Spleen (tissue), 11 donors: Measurements from ENCODE around the gene UBE2L3. TPM values are rescaled to one million over a fixed set of nuclear protein-coding genes. Genes with fewer than 3 reads are reported as not detected.
A peak's percentile ranks its signal among the peaks of the same experiment; 100 is the strongest.

Experiments
- DNase-seq: peaks from one replicate; pipeline ENCODE4 v3.0.0-alpha.2; 2020
- H3K27ac ChIP-seq, 8 donors: fragments of 200-600 bp; sonication (generic) in 7 of 8; 1 replicate in 4 of 8; 2 replicates in 4 of 8; pipeline versions ENCODE4 v1.5.0 to v1.8.0; 2016 to 2021; ENCODE audit warnings: inconsistent platforms in 4 of 8, mild to moderate bottlenecking in 4 of 8, moderate library complexity in 1 of 8
- H3K27me3 ChIP-seq, 7 donors: fragments of 200-600 bp; sonication (generic) in 6 of 7; replicated peaks in 1 of 7; 1 replicate in 4 of 7; 2 replicates in 3 of 7; pipeline versions ENCODE4 v1.5.0 to v1.8.0; 2016 to 2021; ENCODE audit warnings: inconsistent platforms in 3 of 7, mild to moderate bottlenecking in 1 of 7
- H3K36me3 ChIP-seq, 6 donors: fragments of 200-600 bp; sonication (generic) in 5 of 6; 1 replicate in 4 of 6; 2 replicates in 2 of 6; pipeline versions ENCODE4 v1.5.0 to v1.8.0; 2016 to 2021; ENCODE audit warnings: inconsistent platforms in 2 of 6
- H3K4me1 ChIP-seq, 6 donors: fragments of 200-600 bp; sonication (generic) in 5 of 6; 1 replicate in 3 of 6; 2 replicates in 3 of 6; pipeline versions ENCODE4 v1.5.0 to v1.8.0; 2016 to 2021; ENCODE audit warnings: inconsistent platforms in 3 of 6
- H3K4me3 ChIP-seq, 8 donors: fragments of 200-600 bp; sonication (generic) in 7 of 8; 1 replicate in 4 of 8; 2 replicates in 4 of 8; pipeline versions ENCODE4 v1.5.0 to v1.8.0; 2016 to 2021; ENCODE audit warnings: inconsistent platforms in 4 of 8, mild to moderate bottlenecking in 4 of 8, moderate library complexity in 2 of 8
- H3K9me3 ChIP-seq, 8 donors: fragments of 200-600 bp; sonication (generic) in 7 of 8; 1 replicate in 4 of 8; 2 replicates in 4 of 8; pipeline versions ENCODE4 v1.5.0 to v1.8.0; 2016 to 2021; ENCODE audit warnings: inconsistent platforms in 4 of 8
- POLR2A ChIP-seq, 3 donors: fragments of 450-650 bp; IDR thresholded peaks; one replicate each; pipeline ENCODE4 v1.5.1; 2017; ENCODE audit warnings: antibody characterized with exemption in 3 of 3, mild to moderate bottlenecking in 1 of 3
- POLR2AphosphoS5 ChIP-seq, 3 donors: sonication (generic); formaldehyde crosslinking; IDR thresholded peaks; one replicate each; pipeline ENCODE4 v1.5.1; 2017; ENCODE audit warnings: antibody characterized with exemption in 3 of 3
- WGBS, 5 donors: extraction: QIAGEN DNeasy Blood & Tissue Kit in 3 of 5; methylation state at CpG; one replicate each; pipeline versions ENCODE4 v1.1.5 to v1.1.7; 2013 to 2018; 5-methylcytosine and 5-hydroxymethylcytosine counted together
- intact Hi-C: fragments of 100-400 bp; cut with DNase I; formaldehyde crosslinking; loops from one replicate; pipeline ENCODE4 v1.15.0; 2023; ENCODE audit warnings: low total_unique reads
- polyA plus RNA-seq, 3 donors: library from polyadenylated mRNA; stranded (reverse); fragments of 200-250 nt; gene quantifications; one replicate each; pipeline ENCODE4 v1.2.1, GENCODE V29; 2013
- total RNA-seq, 7 donors: library from RNA; depleted of rRNA in 3 of 7; stranded (reverse); fragments of >200 nt in 3 of 7; fragmentation: NEBNext Ultra II Directional in 4 of 7; extraction: Animal tissue kit (Norgen Biotek cat#: 25700) in 4 of 7; gene quantifications; one replicate each; pipeline versions ENCODE4 v1.1.0 to v1.2.1, GENCODE V29; 2016 to 2021
- TF ChIP-seq, protein P1 (sequence below), 11 experiments: fragments of 200-600 bp in 7 of 11; fragments of 450-650 bp in 4 of 11; sonication (generic) in 4 of 11; IDR thresholded peaks in 8 of 11; conservative IDR thresholded peaks in 3 of 11; 1 replicate in 7 of 11; 2 replicates in 4 of 11; pipeline versions ENCODE4 v1.4.0 to v1.8.0; 2016 to 2021; ENCODE audit warnings: antibody characterized with exemption in 11 of 11, inconsistent platforms in 4 of 11, mild to moderate bottlenecking in 1 of 11
- donor health status: healthy with polysubstance abuse.
- donor health status: DM: no; HTN: no; CAD: no; lungs with moderate emphysema.
- donor health status: DM: no; HTN: no; CAD: no.
- donor health status: Bipolar disorder and iron deficiency.
- donor health status: healthy.
- donor health status: DM: no; HTN: no; CAD: no.
- donor health status: DM: yes; HTN: yes; CAD: no.

Gene UBE2L3
- total and polyA plus RNA-seq, 10 donors: 36.2 to 69.3 (median 45.2) TPM

DNA sequence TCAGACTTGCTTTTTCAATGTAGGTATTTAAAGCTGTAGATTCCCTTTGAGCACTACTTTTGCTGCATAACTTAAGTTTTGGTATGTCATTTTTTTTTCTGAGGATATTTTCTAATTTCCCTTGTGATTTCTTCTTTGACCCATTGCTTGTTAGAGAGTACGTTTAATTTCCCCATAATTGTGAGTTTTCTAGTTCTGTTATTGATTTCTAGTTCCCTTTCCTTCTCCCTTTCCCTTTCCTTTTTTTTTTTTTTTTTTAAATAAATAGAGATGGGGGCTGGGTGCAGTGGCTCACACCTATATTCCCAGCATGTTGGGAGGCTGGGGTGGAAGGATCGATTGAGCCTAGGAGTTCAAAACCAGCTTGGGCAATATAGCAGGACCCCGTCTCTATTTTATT is 30.8 kb downstream of the UBE2L3 start:
- DNase-seq: no peak
- intact Hi-C loops: no loop called here
- peaks cover 0 to 74% (median 34%) of the 10 kb centered on the region in 6 donors for H3K36me3 ChIP-seq
- no peaks in the 10 kb centered on the region for H3K9me3 ChIP-seq
- WGBS, 5 donors: 73 to 94% (median 86%) methylated on average over 3 of the region's 3 CpGs
- no peak overlapping the region for H3K4me3 ChIP-seq
- TF ChIP-seq POLR2AphosphoS5 (IDR thresholded peaks at IDR 0.05): no peak
- TF ChIP-seq, protein P1, sequence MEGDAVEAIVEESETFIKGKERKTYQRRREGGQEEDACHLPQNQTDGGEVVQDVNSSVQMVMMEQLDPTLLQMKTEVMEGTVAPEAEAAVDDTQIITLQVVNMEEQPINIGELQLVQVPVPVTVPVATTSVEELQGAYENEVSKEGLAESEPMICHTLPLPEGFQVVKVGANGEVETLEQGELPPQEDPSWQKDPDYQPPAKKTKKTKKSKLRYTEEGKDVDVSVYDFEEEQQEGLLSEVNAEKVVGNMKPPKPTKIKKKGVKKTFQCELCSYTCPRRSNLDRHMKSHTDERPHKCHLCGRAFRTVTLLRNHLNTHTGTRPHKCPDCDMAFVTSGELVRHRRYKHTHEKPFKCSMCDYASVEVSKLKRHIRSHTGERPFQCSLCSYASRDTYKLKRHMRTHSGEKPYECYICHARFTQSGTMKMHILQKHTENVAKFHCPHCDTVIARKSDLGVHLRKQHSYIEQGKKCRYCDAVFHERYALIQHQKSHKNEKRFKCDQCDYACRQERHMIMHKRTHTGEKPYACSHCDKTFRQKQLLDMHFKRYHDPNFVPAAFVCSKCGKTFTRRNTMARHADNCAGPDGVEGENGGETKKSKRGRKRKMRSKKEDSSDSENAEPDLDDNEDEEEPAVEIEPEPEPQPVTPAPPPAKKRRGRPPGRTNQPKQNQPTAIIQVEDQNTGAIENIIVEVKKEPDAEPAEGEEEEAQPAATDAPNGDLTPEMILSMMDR (IDR thresholded peaks at IDR 0.05 in 8 of 11, conservative IDR thresholded peaks at IDR 0.05 in 3 of 11): no peak
- no peak for TF ChIP-seq POLR2A (IDR thresholded peaks at IDR 0.05)
- H3K27ac ChIP-seq: no peak overlapping the region
- peaks cover 5 to 93% (median 33%) of the 10 kb centered on the region in 6 donors for H3K4me1 ChIP-seq
- H3K27me3 ChIP-seq: no peaks in the 10 kb centered on the region

DNA sequence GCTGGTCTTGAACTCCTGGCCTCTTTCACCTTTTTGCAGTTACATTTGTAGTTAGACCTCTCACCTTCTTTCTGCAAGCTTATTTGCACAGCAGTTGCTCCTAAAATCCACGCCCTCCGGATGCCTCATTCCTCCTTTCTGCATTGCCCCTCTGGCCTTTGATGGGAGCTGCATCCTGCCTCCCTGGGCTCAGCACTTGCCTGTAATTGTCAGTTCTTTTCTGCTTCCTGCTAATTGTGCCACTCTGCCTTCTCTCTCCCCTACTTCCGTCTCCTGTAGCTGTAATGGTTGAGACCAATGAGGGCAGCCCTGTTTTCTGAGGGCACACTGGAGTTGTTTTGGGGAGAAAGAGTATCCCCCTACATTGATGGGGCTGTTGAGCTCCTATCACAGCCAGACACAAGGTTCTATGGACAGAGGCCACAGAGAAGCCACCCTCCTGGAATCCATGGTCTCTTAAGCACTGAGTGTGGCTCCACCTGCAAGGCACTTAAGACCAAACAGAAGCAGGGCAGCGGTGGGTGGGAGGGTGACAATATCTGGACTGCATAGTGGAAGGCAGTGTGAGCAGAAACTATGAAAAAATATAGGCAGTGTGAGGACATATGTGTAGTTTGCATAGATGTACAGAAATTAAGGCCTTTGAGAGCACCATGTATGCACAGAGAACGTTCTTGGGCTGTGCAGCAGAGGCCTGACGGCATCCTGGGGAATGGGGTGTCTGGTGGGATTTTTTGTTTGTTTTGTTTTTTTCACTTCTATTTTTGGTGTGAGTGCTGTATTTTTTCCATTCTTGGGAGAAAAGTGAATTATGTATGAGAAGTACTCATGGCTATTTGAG is 31.8 kb downstream of the UBE2L3 start:
- DNase-seq: no peak
- peaks cover 0 to 65% (median 24%) of the 10 kb centered on the region in 6 donors for H3K36me3 ChIP-seq
- intact Hi-C loops: no loop called here
- H3K4me1 ChIP-seq: peaks cover 5 to 93% (median 31%) of the 10 kb centered on the region in 6 donors
- 76 to 79% (median 78%) methylated on average over 6 of the region's 6 CpGs for WGBS, 5 donors
- H3K4me3 ChIP-seq: no peak overlapping the region
- TF ChIP-seq POLR2A (IDR thresholded peaks at IDR 0.05): no peak
- TF ChIP-seq, protein P1 (IDR thresholded peaks at IDR 0.05 in 8 of 11, conservative IDR thresholded peaks at IDR 0.05 in 3 of 11): no peak
- no peak for TF ChIP-seq POLR2AphosphoS5 (IDR thresholded peaks at IDR 0.05)
- H3K27me3 ChIP-seq: no peaks in the 10 kb centered on the region
- H3K27ac ChIP-seq: peak overlapping the region in 4 of 8 donors; percentile 11 to 21 (median 16)
- no peaks in the 10 kb centered on the region for H3K9me3 ChIP-seq

DNA sequence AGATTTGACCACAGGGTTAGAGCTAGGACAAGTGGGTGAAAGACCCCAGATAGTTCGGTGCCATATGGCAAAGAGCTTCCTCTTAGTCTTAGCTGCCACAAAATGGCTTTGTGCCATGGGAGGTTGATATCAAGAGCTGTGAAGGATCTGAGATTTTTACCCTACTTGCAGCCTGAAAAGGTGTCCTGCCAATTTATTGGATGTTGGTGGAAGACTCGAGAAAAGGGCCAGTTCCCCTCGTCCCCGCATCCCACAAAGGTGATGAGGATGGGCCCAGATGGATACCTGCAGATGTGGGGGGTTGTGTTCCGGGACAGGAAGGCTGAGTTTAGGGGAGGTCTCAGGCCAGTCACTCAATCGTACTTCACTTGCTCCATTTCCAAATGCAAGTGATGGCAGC is 35.1 kb downstream of the UBE2L3 start:
- TF ChIP-seq POLR2A (IDR thresholded peaks at IDR 0.05) (no peak), POLR2AphosphoS5 (IDR thresholded peaks at IDR 0.05) (no peak)
- TF ChIP-seq, protein P1 (IDR thresholded peaks at IDR 0.05 in 8 of 11, conservative IDR thresholded peaks at IDR 0.05 in 3 of 11): no peak
- H3K9me3 ChIP-seq: no peaks in the 10 kb centered on the region
- H3K4me1 ChIP-seq: peaks cover 5 to 100% (median 36%) of the 10 kb centered on the region in 6 donors
- intact Hi-C loops: no loop called here
- WGBS, 5 donors: 87 to 98% (median 87%) methylated on average over 6 of the region's 6 CpGs
- no peaks in the 10 kb centered on the region for H3K27me3 ChIP-seq
- H3K36me3 ChIP-seq: peaks cover 0 to 44% (median 0%) of the 10 kb centered on the region in 6 donors
- no peak overlapping the region for H3K4me3 ChIP-seq
- H3K27ac ChIP-seq: no peak overlapping the region
- no peak for DNase-seq

DNA sequence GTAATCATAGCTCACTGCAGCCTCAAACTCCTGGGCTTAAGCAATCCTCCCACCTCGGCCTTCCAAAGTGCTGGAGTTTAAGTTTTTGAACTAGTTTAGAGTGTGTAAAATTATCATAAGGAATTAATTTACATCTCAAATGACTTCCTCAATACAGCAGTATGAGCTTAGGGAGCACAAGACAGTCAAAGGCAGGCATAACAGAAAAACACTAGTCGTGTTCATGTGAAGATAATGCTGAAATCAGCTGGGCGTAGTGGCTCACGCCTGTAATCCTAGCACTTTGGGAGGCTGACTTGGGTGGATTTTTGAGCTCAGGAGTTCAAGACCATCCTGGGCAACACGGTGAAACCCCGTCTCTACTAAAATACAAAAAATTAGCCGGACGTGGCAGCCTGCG is 36.5 kb downstream of the UBE2L3 start:
- 80 to 91% (median 83%) methylated on average over 9 of the region's 9 CpGs for WGBS, 5 donors
- intact Hi-C loops: no loop called here

More for the DNA sequence above, 36.5 kb downstream of the UBE2L3 start:
- H3K27me3 ChIP-seq: no peaks in the 10 kb centered on the region
- H3K4me3 ChIP-seq: no peak overlapping the region
- peaks cover under 1 to 98% (median 32%) of the 10 kb centered on the region in 6 donors for H3K4me1 ChIP-seq
- H3K36me3 ChIP-seq: peaks cover 0 to 40% (median 0%) of the 10 kb centered on the region in 6 donors
- DNase-seq: no peak
- peak overlapping the region in 2 of 8 donors; percentile 16 to 50 for H3K27ac ChIP-seq
- no peak for TF ChIP-seq POLR2AphosphoS5 (IDR thresholded peaks at IDR 0.05)
- TF ChIP-seq, protein P1 (IDR thresholded peaks at IDR 0.05 in 8 of 11, conservative IDR thresholded peaks at IDR 0.05 in 3 of 11): no peak
- no peak for TF ChIP-seq POLR2A (IDR thresholded peaks at IDR 0.05)
- no peaks in the 10 kb centered on the region for H3K9me3 ChIP-seq
